AG10803 (cell line): ENCODE measurements around the gene KRTAP10-8.
"Not testable (repeated sequence)": the region's sequence is repeated elsewhere in the genome, so short reads cannot be mapped to it uniquely, and the experiment has no call there.

Source experiments
- DNase-seq: peaks from one replicate; pipeline ENCODE4 v3.0.0; 2010; ENCODE audit warnings: low read depth
- H3K4me3 ChIP-seq: 2 replicates; pipeline ENCODE4 v1.5.1; 2011; ENCODE audit warnings: mild to moderate bottlenecking, low read length, control low read depth
- CTCF ChIP-seq: conservative IDR thresholded peaks from 2 replicates; pipeline ENCODE4 v1.5.1; 2011; ENCODE audit warnings: mild to moderate bottlenecking, low read length, control low read depth, inconsistent platforms

KRTAP10-8 gene

GRCh38 chr21:44568667-44569556 lies 43.0 kb upstream of the KRTAP10-8 start:
- no peak for DNase-seq
- TF ChIP-seq CTCF: no peak
- no peak overlapping the region for H3K4me3 ChIP-seq

- TF ChIP-seq CTCF: no peak
- no peak overlapping the region for H3K4me3 ChIP-seq
- DNase-seq: no peak
Measured at GRCh38 chr21:44569861-44570517, 41.9 kb upstream of the KRTAP10-8 start.

- DNase-seq: no peak
- TF ChIP-seq CTCF: no peak
- H3K4me3 ChIP-seq: no peak overlapping the region
Measured at GRCh38 chr21:44571296-44571695, 40.6 kb upstream of the KRTAP10-8 start.

GRCh38 chr21:44571844-44572782 lies 39.8 kb upstream of the KRTAP10-8 start:
- TF ChIP-seq CTCF: no peak

GRCh38 chr21:44572959-44573583 lies 38.8 kb upstream of the KRTAP10-8 start:
- H3K4me3 ChIP-seq: no peak overlapping the region
- no peak for TF ChIP-seq CTCF
- DNase-seq: no peak

More at GRCh38 chr21:44571844-44572782, 39.8 kb upstream of the KRTAP10-8 start:
- DNase-seq: no peak
- no peak overlapping the region for H3K4me3 ChIP-seq

- not testable (repeated sequence) for DNase-seq, H3K4me3 ChIP-seq
Measured at GRCh38 chr21:44573630-44574456, 38.0 kb upstream of the KRTAP10-8 start, which contains the start of gene KRTAP10-4. KRTAP10-4 (plus strand) TSS chr21:44573729; CDS start chr21:44573759, 30 bp downstream.
